H54 (cell line): ENCODE data around the gene RPL19.

Experiments
- DNase-seq: peaks from one replicate; pipeline ENCODE4 v3.0.0; 2011; ENCODE audit warnings: low spot score, mixed read lengths; ENCODE audit not compliant: insufficient read length
- FAIRE-seq: peaks from 3 replicates; lab custom pipeline; 2011; peaks lifted over from hg19 to GRCh38; lab: Jason Lieb, UNC
- POLR2A ChIP-seq: IDR thresholded peaks from 2 replicates; pipeline ENCODE4 v1.6.1; 2011; ENCODE audit warnings: low read depth, mild to moderate bottlenecking, low read length

The RPL19 gene

GRCh38 chr17:39229274-39229913 lies 29.3 kb downstream of the RPL19 start:
- peak; percentile 96 for DNase-seq
- no peak for FAIRE-seq
- TF ChIP-seq POLR2A, result no peak

GRCh38 chr17:39230361-39230760 lies 30.3 kb downstream of the RPL19 start:
- no peak for TF ChIP-seq POLR2A
- DNase-seq (no peak), FAIRE-seq (no peak)

GRCh38 chr17:39231091-39231561 lies 31.0 kb downstream of the RPL19 start:
- FAIRE-seq (no peak), DNase-seq (no peak)
- TF ChIP-seq POLR2A, result no peak

- FAIRE-seq (no peak), DNase-seq (no peak)
These were observed 31.8 kb downstream of the RPL19 start for GRCh38 chr17:39231591-39232551.

GRCh38 chr17:39235555-39236449 lies 35.7 kb downstream of the RPL19 start:
- TF ChIP-seq POLR2A, result no peak
- DNase-seq (peak; percentile 85), FAIRE-seq (no peak)

More at GRCh38 chr17:39231591-39232551, 31.8 kb downstream of the RPL19 start:
- TF ChIP-seq POLR2A, result no peak

- FAIRE-seq (no peak), DNase-seq (no peak)
- TF ChIP-seq POLR2A, result no peak
These were observed 36.4 kb downstream of the RPL19 start for GRCh38 chr17:39236450-39236927.

- TF ChIP-seq POLR2A, result no peak
- DNase-seq (no peak), FAIRE-seq (no peak)
These were observed 36.9 kb downstream of the RPL19 start for GRCh38 chr17:39236981-39237441.

GRCh38 chr17:39237586-39237985 lies 37.5 kb downstream of the RPL19 start:
- TF ChIP-seq POLR2A, result no peak
- DNase-seq (no peak), FAIRE-seq (no peak)

- TF ChIP-seq POLR2A, result no peak
- FAIRE-seq (peak; percentile 36), DNase-seq (peak; percentile 93)
These were observed 38.4 kb downstream of the RPL19 start for GRCh38 chr17:39238311-39238972.

GRCh38 chr17:39239640-39240314 lies 39.7 kb downstream of the RPL19 start:
- TF ChIP-seq POLR2A, result no peak
- no peak for DNase-seq
- FAIRE-seq, result no peak

GRCh38 chr17:39240631-39241030 lies 40.5 kb downstream of the RPL19 start:
- TF ChIP-seq POLR2A, result no peak
- DNase-seq, result no peak
- FAIRE-seq, result no peak

- no peak for TF ChIP-seq POLR2A
- no peak for DNase-seq
- no peak for FAIRE-seq
These were observed 43.1 kb downstream of the RPL19 start for GRCh38 chr17:39243155-39243554.
